Activated CD8-positive, alpha-beta T cell treated with anti-CD3 and anti-CD28 coated beads for 36 hours (primary cell): Measurements from ENCODE around the gene OTX2. TPM values are rescaled to one million over a fixed set of nuclear protein-coding genes. Genes with fewer than 3 reads are reported as not detected.

Experiments
- ATAC-seq: fragments of 200-7000 bp; cut with Tn5 transposase; one replicate; pipeline ENCODE4 v1.10.0; 2021; ENCODE audit warnings: mild to moderate bottlenecking, moderate library complexity
- CTCF ChIA-PET: fragments of 350-600 bp; sonication (Branson Sonifier 250); formaldehyde crosslinking; loops from one replicate; lab custom pipeline; 2021; ENCODE audit warnings: antibody characterized with exemption; lab: Charles Lee
- POLR2A ChIA-PET: fragments of 350-600 bp; sonication (Branson Sonifier 250); formaldehyde crosslinking; loops from one replicate; lab custom pipeline; 2021; ENCODE audit warnings: antibody characterized with exemption; lab: Charles Lee
- DNase-seq: peaks from one replicate; pipeline ENCODE4 v3.0.0-alpha.2; 2020
- H3K27ac Mint-ChIP-seq: one replicate; pipeline ENCODE4 v1.8.0; 2021; ENCODE audit warnings: mild to moderate bottlenecking, mixed read lengths
- H3K27me3 Mint-ChIP-seq: one replicate; pipeline ENCODE4 v1.8.0; 2021; ENCODE audit warnings: mixed read lengths
- H3K36me3 Mint-ChIP-seq: one replicate; pipeline ENCODE4 v1.8.0; 2021; ENCODE audit warnings: low read depth, mixed read lengths
- H3K4me1 Mint-ChIP-seq: one replicate; pipeline ENCODE4 v1.8.0; 2021; ENCODE audit warnings: low read depth, mixed read lengths
- H3K4me3 Mint-ChIP-seq: one replicate; pipeline ENCODE4 v1.8.0; 2021; ENCODE audit warnings: mild to moderate bottlenecking, moderate library complexity, mixed read lengths
- H3K9me3 Mint-ChIP-seq: one replicate; pipeline ENCODE4 v1.8.0; 2021; ENCODE audit warnings: mixed read lengths
- intact Hi-C: fragments of 100-400 bp; cut with micrococcal nuclease; formaldehyde crosslinking; loops from one replicate; pipeline ENCODE4 v1.10.0; 2022
- total RNA-seq, 2 experiments: library from RNA; stranded (reverse); gene quantifications; one replicate each; pipeline ENCODE4 v1.2.3, GENCODE V29; 2021
- TF ChIP-seq, protein P1 (sequence below): fragments of 200-600 bp; IDR thresholded peaks from one replicate; pipeline ENCODE4 v1.8.0; 2022; ENCODE audit warnings: antibody characterized with exemption, mild to moderate bottlenecking

The OTX2 gene
- total RNA-seq, 2 experiments from 2014 or later, result not detected

DNA sequence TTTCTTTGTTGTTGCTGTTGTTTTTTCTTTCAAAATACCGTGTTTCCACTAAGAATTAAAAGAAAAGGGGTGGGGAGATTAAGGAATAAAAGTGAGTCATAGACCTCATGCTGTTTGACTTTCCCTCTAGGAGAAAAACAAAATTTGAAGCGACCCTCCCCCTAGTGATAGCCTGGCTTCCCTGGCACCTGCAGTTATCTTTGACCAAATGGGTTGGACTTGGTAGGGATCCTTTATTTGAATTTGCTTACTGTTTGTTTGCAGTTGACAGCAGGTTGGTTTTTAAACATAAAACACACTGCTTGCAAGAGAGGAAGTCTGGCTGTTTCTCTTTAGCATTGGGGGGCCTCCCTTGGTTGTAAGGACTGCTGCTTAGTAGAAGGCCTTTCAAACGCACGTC is 14.0 kb downstream of the OTX2 start:
- intact Hi-C loops, result no loop called here
- H3K36me3 Mint-ChIP-seq, result no peaks in the 10 kb centered on the region
- ATAC-seq, result no peak

DNA sequence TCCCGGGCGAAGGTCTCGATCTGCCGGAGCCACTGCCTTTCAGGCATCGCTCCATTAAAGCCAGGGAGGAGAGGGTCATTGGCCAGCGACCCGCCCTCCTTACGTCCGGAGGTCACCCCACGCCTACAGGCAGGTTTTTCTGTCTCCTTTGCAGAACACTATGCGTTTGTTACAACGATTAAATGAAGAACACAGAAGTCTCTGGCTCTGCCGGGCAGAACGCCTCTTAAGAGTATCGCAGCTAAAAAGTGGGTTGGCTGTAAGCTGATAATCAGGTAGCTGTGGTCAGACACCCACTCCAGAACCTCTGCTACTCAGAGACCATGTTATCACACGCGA is 15.0 kb downstream of the OTX2 start:
- no peaks in the 10 kb centered on the region for H3K9me3 Mint-ChIP-seq
- intact Hi-C loops, result loop anchor here (2.0 kb wide), 1 partner anchor 16 kb away; the partner anchor contains the start of gene OTX2
- ATAC-seq (no peak), DNase-seq (no peak)
- H3K27me3 Mint-ChIP-seq, result peaks cover 62% of the 10 kb centered on the region
- ChIA-PET CTCF (no interaction called here), POLR2A (interaction anchor here (0.9 kb wide), 1 partner anchor 24 kb away, joined by 3 read pairs; no protein-coding TSS in a partner anchor)
- peaks cover 11% of the 10 kb centered on the region for H3K4me1 Mint-ChIP-seq
- TF ChIP-seq, protein P1, sequence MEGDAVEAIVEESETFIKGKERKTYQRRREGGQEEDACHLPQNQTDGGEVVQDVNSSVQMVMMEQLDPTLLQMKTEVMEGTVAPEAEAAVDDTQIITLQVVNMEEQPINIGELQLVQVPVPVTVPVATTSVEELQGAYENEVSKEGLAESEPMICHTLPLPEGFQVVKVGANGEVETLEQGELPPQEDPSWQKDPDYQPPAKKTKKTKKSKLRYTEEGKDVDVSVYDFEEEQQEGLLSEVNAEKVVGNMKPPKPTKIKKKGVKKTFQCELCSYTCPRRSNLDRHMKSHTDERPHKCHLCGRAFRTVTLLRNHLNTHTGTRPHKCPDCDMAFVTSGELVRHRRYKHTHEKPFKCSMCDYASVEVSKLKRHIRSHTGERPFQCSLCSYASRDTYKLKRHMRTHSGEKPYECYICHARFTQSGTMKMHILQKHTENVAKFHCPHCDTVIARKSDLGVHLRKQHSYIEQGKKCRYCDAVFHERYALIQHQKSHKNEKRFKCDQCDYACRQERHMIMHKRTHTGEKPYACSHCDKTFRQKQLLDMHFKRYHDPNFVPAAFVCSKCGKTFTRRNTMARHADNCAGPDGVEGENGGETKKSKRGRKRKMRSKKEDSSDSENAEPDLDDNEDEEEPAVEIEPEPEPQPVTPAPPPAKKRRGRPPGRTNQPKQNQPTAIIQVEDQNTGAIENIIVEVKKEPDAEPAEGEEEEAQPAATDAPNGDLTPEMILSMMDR, result no peak
- H3K36me3 Mint-ChIP-seq, result no peaks in the 10 kb centered on the region
- H3K27ac Mint-ChIP-seq, result no peak overlapping the region
- H3K4me3 Mint-ChIP-seq, result no peak overlapping the region

More for the DNA sequence above, 14.0 kb downstream of the OTX2 start:
- CTCF ChIA-PET, result no interaction called here
- no peak overlapping the region for H3K4me3 Mint-ChIP-seq
- H3K9me3 Mint-ChIP-seq, result no peaks in the 10 kb centered on the region
- DNase-seq, result no peak
- TF ChIP-seq, protein P1, result no peak
- H3K4me1 Mint-ChIP-seq, result peaks cover 11% of the 10 kb centered on the region
- no peak overlapping the region for H3K27ac Mint-ChIP-seq
- peaks cover 65% of the 10 kb centered on the region for H3K27me3 Mint-ChIP-seq
- POLR2A ChIA-PET, result no interaction called here

DNA sequence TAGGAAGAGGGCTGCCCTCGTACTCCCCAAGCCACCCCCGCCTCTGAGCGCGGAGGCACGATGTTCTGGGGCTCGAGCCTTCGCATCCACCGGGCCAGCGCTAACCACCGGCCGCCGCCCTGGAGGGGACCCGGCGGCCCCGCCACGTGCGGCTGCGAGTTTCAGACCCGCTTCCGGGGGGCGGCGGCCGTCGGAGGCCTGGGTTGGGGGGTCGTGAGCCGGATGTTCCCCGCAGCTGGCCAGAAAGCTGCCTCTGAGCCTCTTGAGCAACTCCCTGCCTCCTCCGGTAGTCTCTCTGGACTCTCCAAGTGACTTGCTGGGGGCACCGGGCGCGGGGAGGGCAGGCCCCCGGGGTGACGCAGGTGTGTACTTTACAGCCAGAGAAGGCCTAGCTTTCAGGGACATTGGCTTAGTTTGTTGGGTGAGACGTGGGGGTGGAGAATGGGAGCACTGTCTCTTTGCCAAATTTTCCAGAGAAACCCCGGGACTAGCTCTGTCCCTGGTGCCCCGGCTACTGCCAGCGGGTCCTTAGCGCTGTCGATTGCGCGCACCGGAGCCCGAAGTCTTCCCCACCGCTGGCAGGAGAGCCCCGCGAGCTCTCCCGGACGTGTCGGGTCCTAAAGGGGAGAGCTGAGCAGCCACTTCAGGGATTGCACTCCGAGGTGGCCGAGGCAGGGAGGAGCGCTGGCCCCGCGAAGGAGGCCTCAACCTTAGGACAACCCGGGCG is 15.6 kb downstream of the OTX2 start:
- H3K4me3 Mint-ChIP-seq, result no peak overlapping the region
- H3K36me3 Mint-ChIP-seq, result no peaks in the 10 kb centered on the region
- DNase-seq (no peak), ATAC-seq (no peak)
- H3K9me3 Mint-ChIP-seq, result no peaks in the 10 kb centered on the region
- ChIA-PET CTCF (no interaction called here), POLR2A (interaction anchor here (0.9 kb wide), 1 partner anchor 23 kb away, joined by 3 read pairs; no protein-coding TSS in a partner anchor)
- intact Hi-C loops, result loop anchor here (2.0 kb wide), 1 partner anchor 16 kb away; the partner anchor contains the start of gene OTX2
- TF ChIP-seq, protein P1, result no peak
- H3K27ac Mint-ChIP-seq, result no peak overlapping the region
- H3K27me3 Mint-ChIP-seq, result peaks cover 66% of the 10 kb centered on the region
- peaks cover 11% of the 10 kb centered on the region for H3K4me1 Mint-ChIP-seq

DNA sequence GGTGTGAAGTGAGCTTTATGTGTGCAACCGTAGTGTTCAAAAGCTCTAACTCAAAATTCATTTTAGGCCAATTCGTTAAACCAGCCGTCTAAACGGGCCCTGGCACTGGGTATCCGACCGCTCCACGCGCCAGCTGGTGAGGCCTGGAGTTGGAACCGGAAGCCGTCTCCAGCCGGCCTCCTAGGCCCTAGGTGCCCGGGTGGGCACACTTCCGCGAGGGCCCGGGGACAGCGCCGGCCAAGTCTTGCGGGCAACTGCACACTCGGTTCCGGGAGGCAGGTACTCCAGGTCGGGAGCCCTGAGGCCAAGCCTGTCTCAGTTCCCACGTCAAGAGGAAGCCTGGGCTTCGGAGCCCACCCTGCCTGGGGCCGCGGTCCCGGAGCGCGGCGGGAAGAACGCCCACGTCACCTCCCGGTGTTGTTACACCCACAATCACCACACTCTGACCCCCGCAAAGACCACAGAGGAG is 16.2 kb downstream of the OTX2 start:
- no peak overlapping the region for H3K27ac Mint-ChIP-seq
- peaks cover 61% of the 10 kb centered on the region for H3K27me3 Mint-ChIP-seq
- no peak overlapping the region for H3K4me3 Mint-ChIP-seq
- intact Hi-C loops, result loop anchor here (2.0 kb wide), 1 partner anchor 17 kb away; the partner anchor contains the start of gene OTX2
- H3K36me3 Mint-ChIP-seq, result no peaks in the 10 kb centered on the region
- CTCF ChIA-PET, result no interaction called here
- H3K4me1 Mint-ChIP-seq, result peaks cover 11% of the 10 kb centered on the region
- POLR2A ChIA-PET, result no interaction called here
- TF ChIP-seq, protein P1, result no peak
- no peaks in the 10 kb centered on the region for H3K9me3 Mint-ChIP-seq
- DNase-seq, result no peak
- ATAC-seq, result no peak

DNA sequence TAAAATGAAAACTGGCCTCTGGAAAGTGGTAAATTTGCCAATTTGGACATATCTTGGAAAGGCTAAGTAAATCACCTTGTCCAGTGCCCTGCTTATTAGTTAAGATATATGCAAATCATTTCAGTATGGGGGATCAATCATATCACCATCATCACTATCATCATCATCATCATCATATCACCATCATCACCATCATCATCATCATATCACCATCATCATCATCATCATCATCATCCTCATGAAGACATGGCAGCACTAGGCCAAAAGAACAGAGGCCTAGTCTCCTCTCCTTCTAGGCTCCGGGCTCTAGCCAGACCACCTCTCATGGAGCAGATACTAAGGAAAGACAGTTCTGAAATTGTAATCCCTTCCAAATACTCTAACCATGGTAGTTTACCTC is 20.3 kb downstream of the OTX2 start:
- Mint-ChIP-seq H3K4me1 (no peaks in the 10 kb centered on the region), H3K9me3 (no peaks in the 10 kb centered on the region), H3K4me3 (no peak overlapping the region), H3K36me3 (no peaks in the 10 kb centered on the region), H3K27me3 (peaks cover 33% of the 10 kb centered on the region), H3K27ac (no peak overlapping the region)
- intact Hi-C loops, result no loop called here
- DNase-seq (no peak), ATAC-seq (no peak)
- TF ChIP-seq, protein P1, result no peak
- ChIA-PET POLR2A (no interaction called here), CTCF (no interaction called here)
